Kidney capillary endothelial cell (primary cell): Measurements from ENCODE around the gene WDR38.
A peak's percentile ranks its signal among the peaks of the same experiment; 100 is the strongest.
"Not testable (repeated sequence)": the region's sequence is repeated elsewhere in the genome, so short reads cannot be mapped to it uniquely, and the experiment has no call there.

Experiments
- DNase-seq: peaks from one replicate; pipeline ENCODE4 v3.0.0-alpha.2; 2018; ENCODE audit warnings: low spot score

Gene WDR38

DNA sequence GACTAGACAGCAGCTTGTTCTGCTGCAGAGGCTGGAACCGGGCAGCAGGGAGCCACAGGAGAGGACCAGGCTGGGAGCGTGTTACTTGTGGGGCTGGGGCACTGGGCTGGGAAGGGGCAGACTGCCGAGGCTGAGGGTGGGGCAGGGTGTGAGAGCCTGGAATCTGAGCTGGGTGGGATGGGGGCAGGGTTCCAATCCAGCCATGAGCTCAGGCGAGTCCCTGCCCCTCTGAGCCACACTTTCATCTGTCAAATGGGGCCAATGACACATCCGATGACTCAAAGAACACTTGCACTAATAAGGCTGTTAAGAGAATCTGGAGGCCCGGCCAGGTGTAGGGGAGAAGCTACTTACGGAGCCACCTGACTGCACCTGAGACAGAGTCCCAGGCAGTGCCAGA lies 18.7 kb upstream of the WDR38 start:
- DNase-seq: no peak

- DNase-seq: no peak
Measured at GRCh38 chr9:124835026-124835557, 18.2 kb upstream of the WDR38 start.

DNA sequence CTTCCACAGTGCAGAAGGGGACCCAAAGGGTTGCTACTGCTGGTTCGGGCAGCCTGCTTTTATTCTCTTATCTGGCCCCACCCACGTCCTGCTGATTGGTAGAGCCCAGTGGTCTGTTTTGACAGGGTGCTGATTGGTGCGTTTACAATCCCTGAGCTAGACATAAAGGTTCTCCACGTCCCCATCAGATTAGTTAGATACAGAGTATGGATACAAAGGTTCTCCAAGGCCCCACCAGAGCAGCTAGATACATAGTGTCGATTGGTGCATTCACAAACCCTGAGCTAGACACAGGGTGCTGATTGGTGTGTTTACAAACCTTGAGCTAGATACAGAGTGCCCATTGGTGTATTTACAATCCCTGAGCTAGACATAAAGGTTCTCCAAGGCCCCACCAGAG lies 15.1 kb upstream of the WDR38 start:
- not testable (repeated sequence) for DNase-seq

DNA sequence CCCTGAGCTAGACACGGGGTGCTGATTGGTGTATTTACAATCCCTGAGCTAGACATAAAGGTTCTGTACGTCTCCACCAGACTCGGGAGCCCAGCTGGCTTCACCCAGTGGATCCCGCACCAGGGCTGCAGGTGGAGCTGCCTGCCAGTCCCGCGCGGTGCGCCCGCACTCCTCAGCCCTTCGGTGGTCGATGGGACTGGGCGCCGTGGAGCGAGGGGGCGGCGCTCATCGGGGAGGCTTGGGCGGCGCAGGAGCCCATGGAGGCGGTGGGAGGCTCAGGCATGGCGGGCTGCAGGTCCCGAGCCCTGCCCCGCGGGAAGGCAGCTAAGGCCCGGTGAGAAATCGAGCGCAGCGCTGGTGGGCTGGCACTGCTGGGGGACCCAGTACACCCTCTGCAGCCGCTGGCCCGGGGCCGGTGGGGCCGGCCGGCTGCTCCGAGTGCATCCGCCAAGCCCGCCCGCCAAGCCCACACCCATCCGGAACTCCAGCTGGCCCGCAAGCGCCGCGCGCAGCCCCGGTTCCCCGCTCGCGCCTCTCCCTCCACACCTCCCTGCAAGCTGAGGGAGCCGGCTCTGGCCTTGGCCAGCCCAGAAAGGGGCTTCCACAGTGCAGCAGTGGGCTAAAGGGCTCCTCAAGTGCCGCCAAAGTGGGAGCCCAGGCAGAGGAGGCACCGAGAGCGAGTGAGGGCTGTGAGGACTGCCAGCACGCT lies 14.5 kb upstream of the WDR38 start:
- DNase-seq: not testable (repeated sequence)

DNA sequence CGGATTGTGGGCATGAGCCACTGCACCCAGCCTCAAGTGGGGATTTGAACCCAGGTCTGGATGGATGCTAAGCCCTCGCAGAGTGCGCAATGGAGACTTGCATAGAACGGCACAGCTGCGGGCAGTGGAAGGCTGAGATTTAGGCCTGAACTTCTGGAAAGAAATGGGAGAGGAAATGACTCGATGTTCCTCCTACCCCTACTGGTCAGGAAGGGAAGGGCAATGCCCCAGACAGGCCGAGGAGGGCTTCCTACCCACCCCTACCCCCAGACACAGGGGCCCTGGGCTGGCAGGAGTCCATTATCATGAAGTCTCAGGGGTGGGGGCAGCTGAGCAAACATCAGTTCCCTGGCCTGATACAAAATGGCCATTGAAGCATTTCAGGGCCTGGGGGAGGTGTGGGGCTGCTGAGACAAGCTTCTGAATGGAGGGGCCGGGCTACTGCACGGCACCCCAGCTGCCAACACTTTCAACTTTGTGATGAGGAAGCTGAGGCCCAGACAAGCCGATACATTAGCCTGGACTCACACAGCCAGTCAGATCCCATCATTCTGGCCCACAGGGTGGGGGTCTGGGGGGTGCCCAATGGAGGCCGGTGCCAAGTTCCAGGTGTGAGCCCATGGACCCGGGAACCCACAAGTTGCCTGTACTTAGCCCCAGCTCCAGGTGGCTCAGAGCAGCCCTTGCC lies 13.5 kb upstream of the WDR38 start:
- DNase-seq: no peak

DNA sequence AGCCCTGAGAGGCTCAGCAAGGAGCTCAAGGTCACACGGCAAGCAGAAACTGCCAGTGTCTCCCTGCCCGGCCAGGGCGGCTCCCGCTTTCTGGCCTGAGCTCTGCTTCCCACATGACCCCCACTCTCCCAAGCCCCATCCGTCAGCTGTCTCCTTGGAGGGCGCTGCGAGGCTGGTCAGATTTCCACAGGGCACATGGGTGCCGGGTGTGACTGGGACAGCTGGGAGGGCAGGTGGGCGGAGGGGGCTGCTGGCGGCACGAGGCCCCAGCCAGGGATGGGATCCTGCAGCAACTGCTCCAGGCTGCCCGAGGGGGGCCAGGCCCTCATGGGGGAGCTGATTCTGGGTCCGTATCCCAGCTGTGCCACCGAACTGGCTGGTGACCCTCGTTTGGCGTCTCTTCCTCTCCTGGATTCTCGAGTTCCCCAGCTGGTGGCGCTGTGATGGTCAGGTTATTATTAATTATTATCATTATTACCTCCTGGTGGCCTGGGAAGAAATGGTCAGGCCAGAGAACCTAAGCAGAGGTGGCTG lies 12.9 kb upstream of the WDR38 start:
- no peak for DNase-seq

GRCh38 chr9:124841075-124841821 lies 12.0 kb upstream of the WDR38 start:
- DNase-seq: no peak

DNA sequence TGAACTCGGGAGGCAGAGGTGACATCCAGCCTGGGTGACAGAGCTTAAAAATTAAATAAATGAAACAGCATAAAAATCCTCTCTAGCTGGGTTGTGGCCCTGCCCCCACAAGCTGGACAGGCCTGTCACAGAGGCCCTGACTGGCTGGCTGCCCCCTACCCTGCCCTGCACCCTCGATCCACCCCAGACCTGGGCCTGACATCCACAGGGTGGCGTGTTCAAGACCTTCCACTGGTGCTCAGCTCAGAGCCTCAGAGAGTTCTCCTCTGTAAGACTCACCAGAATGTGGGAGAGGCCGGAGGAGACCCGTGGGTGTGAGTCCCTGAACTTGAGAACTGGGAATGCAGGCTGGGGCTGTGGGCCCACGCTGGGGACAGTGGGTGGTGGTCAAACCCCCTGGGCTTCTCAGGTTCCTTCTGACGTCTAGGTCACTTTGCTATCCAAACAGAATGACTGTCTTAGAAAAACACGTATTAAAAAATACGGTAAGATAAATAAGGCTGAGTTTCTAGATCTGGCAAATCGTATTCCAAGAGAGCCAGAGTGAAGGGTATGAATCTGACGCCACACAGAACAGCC lies 9.7 kb upstream of the WDR38 start:
- DNase-seq: no peak

DNA sequence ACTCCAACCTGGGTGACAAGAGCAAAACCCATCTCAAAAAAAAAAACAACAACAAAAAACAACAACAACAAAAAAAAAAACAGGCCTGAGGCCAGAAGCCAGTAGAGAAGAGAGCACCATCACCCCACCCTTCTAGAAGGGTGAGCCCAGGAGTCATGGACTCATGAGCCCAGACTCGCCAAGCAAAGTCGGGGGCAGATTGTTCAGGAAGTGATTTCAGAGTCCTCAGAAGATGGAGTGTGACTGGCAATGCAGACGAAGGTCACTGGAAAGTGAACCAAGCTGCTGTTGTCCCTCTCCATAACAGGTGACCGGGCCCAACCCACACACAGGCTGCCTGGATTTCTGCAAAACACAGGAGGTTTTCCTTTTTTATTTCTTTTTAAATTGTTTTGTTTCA lies 9.0 kb upstream of the WDR38 start:
- no peak for DNase-seq

- DNase-seq: not testable (repeated sequence)
Measured at GRCh38 chr9:124846467-124846866, 6.8 kb upstream of the WDR38 start.

GRCh38 chr9:124846969-124847368 lies 6.3 kb upstream of the WDR38 start:
- DNase-seq: no peak

GRCh38 chr9:124849801-124850200 lies 3.5 kb upstream of the WDR38 start:
- peak; percentile 72 for DNase-seq

GRCh38 chr9:124852121-124852828 lies 985 bp upstream of the WDR38 start:
- DNase-seq: no peak

GRCh38 chr9:124853605-124854143 lies 414 bp downstream of the WDR38 start:
- DNase-seq: no peak

- no peak for DNase-seq
Measured at GRCh38 chr9:124854161-124854560, 901 bp downstream of the WDR38 start.

DNA sequence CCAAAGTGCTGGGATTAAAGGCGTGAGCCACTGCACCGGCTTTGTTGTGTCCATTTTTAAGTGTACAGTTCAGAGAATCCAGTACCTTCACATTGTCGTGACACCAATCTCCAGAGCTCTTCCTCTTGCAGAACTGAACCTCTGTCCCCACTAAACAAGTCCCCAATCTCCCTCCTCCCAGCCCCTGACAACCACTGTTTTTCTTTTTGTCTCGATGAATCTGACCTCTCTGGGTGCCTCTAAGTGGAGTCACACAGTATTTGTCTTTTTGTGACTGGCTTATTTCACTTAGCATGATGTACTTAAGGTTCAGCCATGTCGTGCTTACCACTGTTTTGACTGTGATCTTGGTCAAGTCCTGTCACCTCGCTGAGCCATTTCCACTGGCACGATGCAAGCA lies 1.6 kb downstream of the WDR38 start:
- DNase-seq: no peak

DNA sequence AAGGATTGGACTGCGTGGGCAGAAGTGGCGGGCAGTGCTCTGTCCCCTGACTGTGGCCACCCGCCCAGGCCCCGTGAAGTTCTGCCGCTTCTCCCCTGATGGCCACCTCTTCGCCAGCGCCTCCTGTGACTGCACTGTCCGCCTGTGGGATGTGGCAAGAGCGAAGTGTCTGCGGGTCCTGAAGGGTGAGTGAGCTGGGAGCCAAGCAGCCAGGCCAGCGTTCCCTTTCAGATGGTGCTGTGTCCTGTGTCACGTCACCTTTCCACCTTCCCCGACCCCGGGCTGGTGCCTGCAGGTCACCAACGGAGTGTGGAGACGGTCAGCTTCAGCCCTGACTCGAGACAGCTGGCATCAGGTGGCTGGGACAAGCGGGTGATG lies 2.3 kb downstream of the WDR38 start:
- DNase-seq: no peak

GRCh38 chr9:124855944-124856765 lies 2.9 kb downstream of the WDR38 start:
- no peak for DNase-seq

- no peak for DNase-seq
Measured at GRCh38 chr9:124857533-124858162, 4.4 kb downstream of the WDR38 start.
